ENCODE results near the gene CEP250. TPM values are rescaled to one million over a fixed set of nuclear protein-coding genes. Genes with fewer than 3 reads are reported as not detected.
"Not testable (repeated sequence)": the region's sequence is repeated elsewhere in the genome, so short reads cannot be mapped to it uniquely, and the experiment has no call there.

The CEP250 gene
- total RNA-seq, 2 experiments from 2014 or later = 31.6 to 74.4 TPM

- ChIA-PET CTCF (ENCODE audit: unreplicated experiment) (no interaction called here), POLR2A (interaction anchor here (1.7 kb wide), 1 partner anchor 14 kb away, joined by 8 read pairs; no protein-coding TSS in a partner anchor)
These were observed 61.7 kb downstream of the CEP250 start for GRCh38 chr20:35517125-35517524.

GRCh38 chr20:35517767-35518166 lies 62.4 kb downstream of the CEP250 start:
- POLR2A ChIA-PET = interaction anchor here (0.6 to 1.7 kb wide), 4 partner anchors 15 to 997 kb away, joined by 3 to 8 read pairs (median 5); no protein-coding TSS in a partner anchor
- H3K9me2 ChIP-seq (ENCODE audit: insufficient read depth, low read length); H3K4me3 ChIP-seq (ENCODE audit: low read depth, low read length, poor library complexity, severe bottlenecking); H3K9me3 ChIP-seq (ENCODE audit: low read length); DNase-seq (ENCODE audit: low spot score); H3K4me2 ChIP-seq (ENCODE audit: low read length); H3K79me2 ChIP-seq (ENCODE audit: insufficient read depth, low read depth, low read length); H2AFZ ChIP-seq (ENCODE audit: low read length); BruUV-seq (replicated peaks); H3K27ac ChIP-seq (ENCODE audit: low read depth, low read length, poor library complexity, severe bottlenecking); intact Hi-C loops (cut with micrococcal nuclease; ENCODE audit: unreplicated experiment); H3K4me1 ChIP-seq (ENCODE audit: insufficient read depth, low read length, poor library complexity, severe bottlenecking); CTCF ChIA-PET (ENCODE audit: unreplicated experiment); H4K20me1 ChIP-seq (ENCODE audit: insufficient read depth, low read length): not testable (repeated sequence)
- peaks cover 16% of the 10 kb centered on the region; the same call in 1 of the 2 replicates for H3K36me3 ChIP-seq (ENCODE audit: insufficient read depth, low read length)

More at GRCh38 chr20:35517125-35517524, 61.7 kb downstream of the CEP250 start:
- no peaks in the 10 kb centered on the region for H3K4me1 ChIP-seq (ENCODE audit: insufficient read depth, low read length, poor library complexity, severe bottlenecking)
- no peaks in the 10 kb centered on the region for H3K9me2 ChIP-seq (ENCODE audit: insufficient read depth, low read length)
- DNase-seq (ENCODE audit: low spot score) = no peak
- no peak overlapping the region for H3K4me2 ChIP-seq (ENCODE audit: low read length)
- no peak overlapping the region for H2AFZ ChIP-seq (ENCODE audit: low read length)
- no peaks in the 10 kb centered on the region for H3K79me2 ChIP-seq (ENCODE audit: insufficient read depth, low read depth, low read length)
- BruUV-seq (replicated peaks) = no TSS peak
- H3K36me3 ChIP-seq (ENCODE audit: insufficient read depth, low read length) = peaks cover 23% of the 10 kb centered on the region; the same call in 1 of the 2 replicates
- H4K20me1 ChIP-seq (ENCODE audit: insufficient read depth, low read length) = no peaks in the 10 kb centered on the region
- H3K27ac ChIP-seq (ENCODE audit: low read depth, low read length, poor library complexity, severe bottlenecking) = no peak overlapping the region
- TF ChIP-seq CTCF (conservative IDR thresholded peaks at IDR 0.05; ENCODE audit: low read length) (no peak), EZH2phosphoT487 (IDR thresholded peaks at IDR 0.05; ENCODE audit: borderline replicate concordance, low read depth, low read length) (no peak)
- no peak overlapping the region for H3K4me3 ChIP-seq (ENCODE audit: low read depth, low read length, poor library complexity, severe bottlenecking)
- intact Hi-C loops (cut with micrococcal nuclease; ENCODE audit: unreplicated experiment) = no loop called here
- H3K9me3 ChIP-seq (ENCODE audit: low read length) = no peaks in the 10 kb centered on the region

GRCh38 chr20:35518955-35519354 lies 63.6 kb downstream of the CEP250 start:
- CTCF ChIA-PET (ENCODE audit: unreplicated experiment) = no interaction called here
- H3K4me2 ChIP-seq (ENCODE audit: low read length) = no peak overlapping the region
- POLR2A ChIA-PET = interaction anchor here (0.6 to 0.7 kb wide), 2 partner anchors 219 to 1452 kb away, joined by 3 to 4 read pairs; no protein-coding TSS in a partner anchor

More at GRCh38 chr20:35518955-35519354, 63.6 kb downstream of the CEP250 start:
- Histone ChIP-seq H3K79me2 (ENCODE audit: insufficient read depth, low read depth, low read length) (no peaks in the 10 kb centered on the region), H3K9me3 (ENCODE audit: low read length) (no peaks in the 10 kb centered on the region), H3K4me3 (ENCODE audit: low read depth, low read length, poor library complexity, severe bottlenecking) (no peak overlapping the region), H2AFZ (ENCODE audit: low read length) (no peak overlapping the region), H3K9me2 (ENCODE audit: insufficient read depth, low read length) (no peaks in the 10 kb centered on the region), H3K4me1 (ENCODE audit: insufficient read depth, low read length, poor library complexity, severe bottlenecking) (no peaks in the 10 kb centered on the region), H3K36me3 (ENCODE audit: insufficient read depth, low read length) (peaks cover 6% of the 10 kb centered on the region; the same call in 1 of the 2 replicates), H3K27ac (ENCODE audit: low read depth, low read length, poor library complexity, severe bottlenecking) (no peak overlapping the region), H4K20me1 (ENCODE audit: insufficient read depth, low read length) (no peaks in the 10 kb centered on the region)
- no peak for DNase-seq (ENCODE audit: low spot score)
- BruUV-seq (replicated peaks) = no TSS peak
- intact Hi-C loops (cut with micrococcal nuclease; ENCODE audit: unreplicated experiment) = no loop called here
- TF ChIP-seq EZH2phosphoT487 (IDR thresholded peaks at IDR 0.05; ENCODE audit: borderline replicate concordance, low read depth, low read length) (no peak), CTCF (conservative IDR thresholded peaks at IDR 0.05; ENCODE audit: low read length) (no peak)

Measured in OCI-LY7 (cell line).